IMR-90 (cell line): ENCODE measurements around the gene SYNGR3. TPM values are rescaled to one million over a fixed set of nuclear protein-coding genes. Genes with fewer than 3 reads are reported as not detected.

ENCODE experiments used
- ATAC-seq: fragments of 200-7000 bp; cut with Tn5 transposase; 2 replicates; pipeline ENCODE4 v1.9.1; 2020; ENCODE audit warnings: low read depth, mild to moderate bottlenecking, moderate library complexity
- BruUV-seq: library from RNA; stranded (reverse); fragments of 400-500 nt; replicated peaks from 2 replicates; lab custom pipeline; 2021; lab: Mats Ljungman, UMichigan
- CTCF ChIA-PET: fragments of 300-600 bp; formaldehyde crosslinking; extraction: SDS; loops from one replicate; lab custom pipeline; 2021; ENCODE audit warnings: antibody characterized with exemption; lab: Yijun Ruan, JAX
- POLR2A ChIA-PET: fragments of 300-600 bp; sonication (Branson Sonifier 250); formaldehyde crosslinking; loops from one replicate; lab custom pipeline; 2022; ENCODE audit warnings: antibody characterized with exemption; ENCODE audit not compliant: unreplicated experiment; lab: Charles Lee
- DNase-seq: peaks from one replicate; pipeline ENCODE4 v3.0.0; 2013
- H2AFZ ChIP-seq: replicated peaks from 2 replicates; pipeline ENCODE3; 2013; ENCODE audit warnings: low read length, mild to moderate bottlenecking; ENCODE audit not compliant: poor library complexity
- H2AK5ac ChIP-seq: 2 replicates; pipeline ENCODE4 v1.6.1; 2013; ENCODE audit warnings: low read depth, low read length, inconsistent platforms
- H2AK9ac ChIP-seq: replicated peaks from 2 replicates; pipeline ENCODE3; 2013; ENCODE audit warnings: mild to moderate bottlenecking, low read depth, low read length, moderate library complexity; ENCODE audit not compliant: poor library complexity
- H2BK120ac ChIP-seq: 2 replicates; pipeline ENCODE4 v1.6.1; 2013; ENCODE audit warnings: low read depth, low read length, inconsistent platforms
- H2BK15ac ChIP-seq: 3 replicates; pipeline ENCODE4 v1.6.1; 2013; ENCODE audit warnings: low read depth, low read length, inconsistent platforms
- H2BK20ac ChIP-seq: 2 replicates; pipeline ENCODE4 v1.6.1; 2013; ENCODE audit warnings: low read depth, mild to moderate bottlenecking, inconsistent platforms, low read length, moderate library complexity
- H2BK5ac ChIP-seq: 2 replicates; pipeline ENCODE4 v1.6.1; 2013; ENCODE audit warnings: mild to moderate bottlenecking, low read depth, low read length, inconsistent platforms; ENCODE audit not compliant: poor library complexity, severe bottlenecking
- H3K14ac ChIP-seq: replicated peaks from 2 replicates; pipeline ENCODE4 v1.6.1; 2013; ENCODE audit warnings: low read depth, low read length, inconsistent platforms
- H3K18ac ChIP-seq: 2 replicates; pipeline ENCODE4 v1.6.1; 2013; ENCODE audit warnings: low read depth, low read length, control low read depth
- H3K23ac ChIP-seq: 2 replicates; pipeline ENCODE4 v1.6.1; 2013; ENCODE audit warnings: low read depth, low read length, inconsistent platforms
- H3K27ac ChIP-seq: 2 replicates; pipeline ENCODE4 v1.5.1; 2013; ENCODE audit warnings: mild to moderate bottlenecking, control low read depth, low read length; ENCODE audit not compliant: insufficient read depth
- H3K27me3 ChIP-seq: 2 replicates; pipeline ENCODE4 v1.6.1; 2013; ENCODE audit warnings: low read length; ENCODE audit not compliant: control insufficient read depth, insufficient read depth
- H3K36me3 ChIP-seq: 2 replicates; pipeline ENCODE4 v1.6.1; 2013; ENCODE audit warnings: low read length, mixed read lengths; ENCODE audit not compliant: control insufficient read depth, insufficient read depth
- H3K4ac ChIP-seq: 2 replicates; pipeline ENCODE4 v1.6.1; 2013; ENCODE audit warnings: low read depth, low read length, inconsistent platforms
- H3K4me1 ChIP-seq: 2 replicates; pipeline ENCODE4 v1.6.1; 2013; ENCODE audit warnings: low read length, mixed read lengths; ENCODE audit not compliant: control insufficient read depth, insufficient read depth
- H3K4me2 ChIP-seq: 2 replicates; pipeline ENCODE4 v1.6.1; 2013; ENCODE audit warnings: low read depth, mild to moderate bottlenecking, control low read depth, low read length, moderate library complexity
- H3K4me3 ChIP-seq: 2 replicates; pipeline ENCODE4 v1.5.1; 2013; ENCODE audit warnings: low read depth, mild to moderate bottlenecking, control low read depth, low read length, moderate library complexity; ENCODE audit not compliant: insufficient read depth
- H3K56ac ChIP-seq: 2 replicates; pipeline ENCODE4 v1.6.1; 2013; ENCODE audit warnings: low read length, inconsistent platforms; ENCODE audit not compliant: insufficient read depth; ENCODE audit errors: extremely low read depth
- H3K79me1 ChIP-seq, 2 experiments: 2 replicates each; pipeline ENCODE4 v1.6.1; 2013; ENCODE audit warnings: low read length in 2 of 2, inconsistent platforms in 1 of 2, low read depth in 1 of 2
- H3K9ac ChIP-seq: 2 replicates; pipeline ENCODE4 v1.6.1; 2013; ENCODE audit warnings: low read depth, low read length, control low read depth
- H3K9me1 ChIP-seq: 2 replicates; pipeline ENCODE4 v1.6.1; 2013; ENCODE audit warnings: low read length, inconsistent platforms; ENCODE audit not compliant: insufficient read depth
- H3K9me3 ChIP-seq: 2 replicates; pipeline ENCODE4 v1.6.1; 2013; ENCODE audit warnings: low read length; ENCODE audit not compliant: control insufficient read depth, insufficient read depth
- H4K20me1 ChIP-seq: 2 replicates; pipeline ENCODE4 v1.6.1; 2013; ENCODE audit warnings: low read length, inconsistent platforms; ENCODE audit not compliant: insufficient read depth
- H4K5ac ChIP-seq: 2 replicates; pipeline ENCODE4 v1.6.1; 2013; ENCODE audit warnings: mild to moderate bottlenecking, low read depth, low read length, control low read depth
- H4K8ac ChIP-seq, 2 experiments: 2 replicates each; pipeline ENCODE4 v1.6.1; 2013; ENCODE audit warnings: low read depth in 2 of 2, low read length in 2 of 2, control low read depth in 1 of 2, inconsistent platforms in 1 of 2
- H4K91ac ChIP-seq: 2 replicates; pipeline ENCODE4 v1.6.1; 2013; ENCODE audit warnings: low read depth, low read length, inconsistent platforms; ENCODE audit not compliant: insufficient read depth
- CEBPB ChIP-seq: IDR thresholded peaks from 2 replicates; pipeline ENCODE4 v1.6.1; 2012; ENCODE audit warnings: low read depth, low read length, improper control_type of control experiment
- CHD1 ChIP-seq: IDR thresholded peaks from 2 replicates; pipeline ENCODE4 v1.6.1; 2012; ENCODE audit warnings: low read depth, low read length, improper control_type of control experiment
- CTCF ChIP-seq: conservative IDR thresholded peaks from 2 replicates; pipeline ENCODE4 v1.5.1; 2012; ENCODE audit warnings: mild to moderate bottlenecking, low read depth, low read length, improper control_type of control experiment
- FOS ChIP-seq: fragments of 150-350 bp; IDR thresholded peaks from 2 replicates; pipeline ENCODE4 v1.6.1; 2016; ENCODE audit warnings: low read depth, low read length
- MAFK ChIP-seq: IDR thresholded peaks from 2 replicates; pipeline ENCODE4 v1.6.1; 2012; ENCODE audit warnings: low read depth, low read length, improper control_type of control experiment
- MXI1 ChIP-seq: IDR thresholded peaks from 2 replicates; pipeline ENCODE4 v1.6.1; 2012; ENCODE audit warnings: low read depth, mild to moderate bottlenecking, low read length, moderate library complexity, borderline replicate concordance
- NFE2L2 ChIP-seq: fragments of 150-350 bp; IDR thresholded peaks from 2 replicates; pipeline ENCODE4 v1.6.1; 2016; ENCODE audit warnings: low read depth, mild to moderate bottlenecking, low read length
- POLR2A ChIP-seq: IDR thresholded peaks from 2 replicates; pipeline ENCODE4 v1.6.1; 2012; ENCODE audit warnings: mild to moderate bottlenecking, low read depth, low read length
- RAD21 ChIP-seq: IDR thresholded peaks from 2 replicates; pipeline ENCODE4 v1.6.1; 2012; ENCODE audit warnings: low read length, improper control_type of control experiment
- RCOR1 ChIP-seq: IDR thresholded peaks from 2 replicates; pipeline ENCODE4 v1.6.1; 2012; ENCODE audit warnings: mild to moderate bottlenecking, low read length, improper control_type of control experiment; ENCODE audit not compliant: insufficient replicate concordance
- SMC3 ChIP-seq: fragments of 150-350 bp; IDR thresholded peaks from 2 replicates; pipeline ENCODE4 v1.6.1; 2016; ENCODE audit warnings: low read depth, mild to moderate bottlenecking, antibody characterized with exemption, low read length, moderate library complexity
- USF2 ChIP-seq: fragments of 150-350 bp; IDR thresholded peaks from 2 replicates; pipeline ENCODE4 v1.6.1; 2017; ENCODE audit warnings: mild to moderate bottlenecking, antibody characterized with exemption, low read length, low read depth
- WGBS, 2 experiments: methylation state at CpG; one replicate each; pipeline versions ENCODE4 v1.1.5 to v1.1.7; 2013; ENCODE audit warnings: missing lambda C conversion rate in 2 of 2; ENCODE audit not compliant: insufficient read length in 1 of 2; ENCODE audit errors: extremely low coverage in 2 of 2; 5-methylcytosine and 5-hydroxymethylcytosine counted together
- dilution Hi-C: fragments of 300-500 bp; cut with HindIII; formaldehyde crosslinking; loops from one replicate; pipeline ENCODE4 v1.14.3; 2018; ENCODE audit warnings: low sequenced_read_pairs; ENCODE audit not compliant: unreplicated experiment
- in situ Hi-C: fragments of 300-500 bp; cut with MboI; formaldehyde crosslinking; loops from 3 replicates; pipeline ENCODE4 v1.14.3; 2019; ENCODE audit warnings: low sequenced_read_pairs, inconsistent platforms, mixed read lengths
- intact Hi-C: fragments of 100-400 bp; cut with micrococcal nuclease; formaldehyde crosslinking; loops from 2 replicates; pipeline ENCODE4 v1.10.0; 2022
- polyA plus RNA-seq, 3 experiments: library from polyadenylated mRNA; depleted of rRNA; stranded (reverse); fragments of >200 nt; gene quantifications; 2 replicates each; pipeline ENCODE4 v1.2.3, GENCODE V29; 2012; ENCODE audit warnings: low replicate concordance in 1 of 3
- total RNA-seq: library from RNA; depleted of rRNA; stranded (reverse); fragments of >200 nt; gene quantifications from 2 replicates; pipeline ENCODE4 v1.2.3, GENCODE V29; 2012

SYNGR3 gene
- total and polyA plus RNA-seq, 2 of the 4 experiments (the other 2 are of a cell fraction), result 1.8 to 5.8 TPM

- Histone ChIP-seq H3K9me3 (peaks cover 2% of the 10 kb centered on the region; the same call in 1 of the 2 replicates), H2BK5ac (no peak overlapping the region), H3K79me1 (peaks cover 0 to 18% of the 10 kb centered on the region in 2 experiments; a peak in 3 of 4 replicates), H3K27me3 (peaks cover 17% of the 10 kb centered on the region), H3K4ac (0 out of 2 replicates have a peak overlapping the region, but pooled peaks have one; percentile 20), H3K23ac (no peak overlapping the region), H4K91ac (no peak overlapping the region), H2AFZ (peak overlapping the region; percentile 94), H3K9ac (no peak overlapping the region), H3K36me3 (peaks cover 2% of the 10 kb centered on the region; the same call in 1 of the 2 replicates), H3K14ac (no peak overlapping the region), H2BK120ac (no peak overlapping the region), H3K4me3 (no peak overlapping the region; the same call in 1 of the 2 replicates), H2BK20ac (no peak overlapping the region), H2AK5ac (no peak overlapping the region), H4K8ac (peak overlapping the region in 1 of 2 experiments; percentile 80; a peak in 1 of 4 replicates), H3K27ac (no peak overlapping the region), H3K9me1 (peaks cover 27% of the 10 kb centered on the region), H3K4me2 (peak overlapping the region; percentile 61; the same call in 1 of the 2 replicates), H3K18ac (no peak overlapping the region), H2BK15ac (no peak overlapping the region), H2AK9ac (peak overlapping the region; percentile 88), H4K5ac (peak overlapping the region; percentile 92), H4K20me1 (peaks cover 6% of the 10 kb centered on the region), H3K4me1 (peaks cover 24% of the 10 kb centered on the region), H3K56ac (no peak overlapping the region)
- ATAC-seq (no peak), DNase-seq (no peak)
- ChIA-PET POLR2A (no interaction called here), CTCF (no interaction called here)
- dilution Hi-C loops (no loop called here), intact Hi-C loops (no loop called here), in situ Hi-C loops (no loop called here)
- no peak for TF ChIP-seq FOS
- TF ChIP-seq CEBPB, result no peak
- no peak for TF ChIP-seq RCOR1
- TF ChIP-seq CTCF, result no peak
- no peak for TF ChIP-seq CHD1
- TF ChIP-seq MAFK, result no peak
- no peak for TF ChIP-seq USF2
- no peak for TF ChIP-seq SMC3
- no peak for TF ChIP-seq MXI1
- TF ChIP-seq NFE2L2, result no peak
- TF ChIP-seq RAD21, result no peak
- TF ChIP-seq POLR2A, result no peak
- WGBS, 2 experiments, result 64% methylated on average over 19 of the region's 50 CpGs; no CpG with 5 or more reads in 1 of the 2 experiments
- no TSS peak for BruUV-seq
Measured at GRCh38 chr16:1992704-1993317, 3.0 kb downstream of the SYNGR3 start.
